GM18499 (cell line): ENCODE results near the gene CTF1.
"Not testable (repeated sequence)": the region's sequence is repeated elsewhere in the genome, so short reads cannot be mapped to it uniquely, and the experiment has no call there.

Source experiments
- ATAC-seq: cut with Tn5 transposase; IDR thresholded peaks from one replicate; pipeline ENCODE4 v1.9.1; 2021; ENCODE audit warnings: moderate number of reproducible peaks; ENCODE audit not compliant: insufficient read depth, unreplicated experiment

The CTF1 gene

DNA sequence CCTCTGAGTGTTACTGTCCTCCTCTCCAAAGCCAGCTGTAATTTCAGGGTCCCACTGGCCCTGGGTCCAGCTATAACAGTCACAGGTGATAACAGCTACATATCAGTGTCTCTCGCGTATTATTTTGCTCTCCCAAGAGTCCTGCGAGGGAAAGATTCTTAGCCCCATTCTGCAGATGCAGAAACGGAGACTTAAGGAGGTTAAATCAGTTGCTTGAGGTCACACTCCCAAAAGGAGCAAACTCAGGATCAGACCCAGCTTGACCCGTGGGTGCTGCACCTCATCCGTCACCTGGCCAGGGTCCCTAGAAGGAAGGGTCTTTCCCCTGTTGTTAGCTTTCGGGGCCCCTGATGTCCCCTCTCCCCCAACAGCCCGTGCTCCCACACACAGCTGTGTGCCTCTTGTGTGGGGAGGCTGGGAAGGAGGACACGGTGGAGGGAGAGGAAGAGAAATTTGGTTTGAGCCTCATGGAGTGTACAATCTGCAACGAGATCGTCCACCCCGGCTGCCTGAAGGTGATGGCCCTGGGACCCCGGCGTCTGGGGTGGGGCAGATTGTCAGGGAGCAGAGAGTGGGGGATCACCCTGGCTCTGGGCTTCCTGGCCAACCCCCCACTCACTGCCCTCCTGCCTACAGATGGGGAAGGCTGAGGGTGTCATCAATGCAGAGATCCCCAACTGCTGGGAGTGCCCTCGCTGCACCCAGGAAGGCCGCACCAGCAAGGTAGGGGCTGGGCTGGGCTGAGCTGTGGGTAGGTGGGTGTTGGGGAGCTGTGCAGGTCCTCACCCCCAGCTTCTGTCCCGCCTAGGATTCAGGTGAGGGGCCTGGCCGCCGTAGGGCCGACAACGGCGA, 30.7 kb downstream of the CTF1 start:
- no peak for ATAC-seq

DNA sequence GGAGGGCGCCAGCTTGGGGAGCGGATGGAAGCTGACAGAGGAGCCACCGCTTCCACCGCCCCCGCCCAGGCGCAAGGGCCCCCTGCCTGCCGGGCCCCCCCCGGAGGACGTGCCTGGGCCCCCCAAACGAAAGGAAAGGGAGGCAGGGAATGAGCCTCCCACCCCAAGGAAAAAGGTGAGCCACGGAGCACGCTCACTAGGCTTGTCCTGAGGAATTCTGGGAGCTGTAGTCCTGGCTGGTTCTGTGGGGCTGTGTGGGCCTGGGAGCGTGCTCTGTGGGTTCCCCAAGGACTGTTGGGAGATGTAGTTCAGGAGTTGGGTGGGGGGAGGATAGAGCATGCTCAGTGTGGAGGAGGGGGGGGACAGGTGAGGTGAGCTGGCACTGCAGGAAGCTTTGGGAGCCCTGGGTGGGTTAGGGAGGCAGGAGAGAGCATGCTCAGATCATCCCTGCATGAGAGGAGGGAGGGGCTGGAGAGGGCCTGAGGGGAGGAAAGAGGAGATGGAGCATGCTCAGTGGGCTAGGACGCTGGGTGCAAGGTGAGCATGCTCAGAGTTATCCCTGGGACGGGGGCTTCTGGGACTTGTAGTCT, 31.5 kb downstream of the CTF1 start:
- no peak for ATAC-seq

DNA sequence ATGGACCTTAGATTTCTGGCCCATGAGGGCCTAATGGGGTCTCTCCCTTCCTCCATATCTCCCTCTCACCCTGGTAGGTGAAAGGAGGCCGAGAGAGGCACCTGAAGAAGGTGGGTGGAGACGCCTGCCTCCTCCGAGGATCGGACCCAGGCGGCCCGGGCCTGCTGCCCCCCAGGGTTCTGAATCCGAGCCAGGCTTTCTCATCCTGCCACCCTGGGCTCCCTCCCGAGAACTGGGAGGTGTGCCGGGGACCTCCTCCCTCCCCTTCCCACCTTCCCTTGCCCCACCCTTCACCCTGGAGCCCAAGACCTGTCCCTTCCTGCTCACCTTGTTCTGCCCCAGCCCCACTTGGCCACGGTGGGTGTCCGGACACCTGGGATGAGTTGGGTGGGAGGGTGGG, 32.0 kb downstream of the CTF1 start:
- ATAC-seq = no peak

DNA sequence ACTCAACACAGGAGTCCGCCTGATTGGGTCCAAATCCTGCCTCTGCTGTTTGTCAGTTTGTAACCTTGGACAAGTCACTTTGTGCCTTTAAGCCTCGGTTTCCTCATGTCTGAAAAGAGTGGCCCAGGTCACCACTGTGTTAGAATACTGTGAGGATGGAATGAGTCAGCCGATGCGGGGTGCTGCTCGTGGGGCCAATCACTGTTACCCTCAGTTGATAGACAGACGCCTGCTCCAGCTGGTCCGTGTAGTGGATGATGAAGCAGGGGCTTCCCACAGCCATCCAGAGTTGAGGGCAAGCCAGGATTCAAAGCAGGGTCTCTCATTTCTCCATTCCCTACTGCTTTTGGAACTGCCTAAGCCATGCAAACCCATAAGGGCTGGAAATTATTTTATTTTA, 32.8 kb downstream of the CTF1 start:
- no peak for ATAC-seq

DNA sequence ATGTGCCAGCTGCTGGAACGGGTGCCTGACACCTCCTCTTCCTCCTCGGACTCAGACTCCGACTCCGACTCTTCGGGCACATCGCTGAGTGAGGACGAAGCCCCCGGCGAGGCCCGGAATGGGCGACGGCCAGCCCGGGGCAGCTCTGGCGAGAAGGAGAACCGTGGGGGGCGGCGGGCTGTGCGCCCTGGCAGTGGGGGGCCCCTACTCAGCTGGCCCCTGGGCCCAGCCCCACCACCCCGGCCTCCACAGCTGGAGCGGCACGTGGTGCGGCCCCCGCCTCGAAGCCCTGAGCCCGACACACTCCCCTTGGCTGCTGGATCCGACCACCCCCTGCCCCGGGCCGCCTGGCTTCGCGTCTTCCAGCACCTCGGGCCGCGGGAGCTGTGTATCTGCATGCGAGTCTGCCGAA, 33.8 kb downstream of the CTF1 start:
- no peak for ATAC-seq

DNA sequence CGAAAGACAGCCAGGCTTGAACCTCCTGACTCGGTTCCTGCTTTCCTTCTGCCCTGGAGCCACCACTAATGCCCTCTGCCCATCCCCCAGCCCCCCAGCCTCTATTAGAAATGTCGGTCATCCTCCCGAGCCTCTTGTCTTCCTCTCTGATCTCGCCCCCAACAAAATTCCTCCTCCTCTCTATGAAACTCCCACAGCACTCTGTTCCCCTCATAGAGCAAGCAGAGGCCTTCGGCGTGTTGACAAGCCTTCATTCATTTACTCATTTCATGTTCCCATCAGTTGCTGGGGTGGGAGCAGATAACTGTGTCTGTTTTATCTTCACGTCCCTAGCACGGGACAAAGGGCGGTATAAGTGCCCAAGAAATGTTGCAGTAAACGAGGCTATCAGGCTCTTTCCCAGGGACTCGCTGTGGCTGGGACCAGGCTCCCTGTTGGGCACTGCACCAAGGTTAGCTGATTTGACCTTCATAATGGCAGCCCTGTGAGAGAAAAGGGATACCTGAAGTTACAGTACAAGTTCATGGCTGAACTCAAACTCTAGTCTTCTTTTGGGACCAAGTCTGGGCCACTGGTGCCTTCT, 34.7 kb downstream of the CTF1 start:
- no peak for ATAC-seq

DNA sequence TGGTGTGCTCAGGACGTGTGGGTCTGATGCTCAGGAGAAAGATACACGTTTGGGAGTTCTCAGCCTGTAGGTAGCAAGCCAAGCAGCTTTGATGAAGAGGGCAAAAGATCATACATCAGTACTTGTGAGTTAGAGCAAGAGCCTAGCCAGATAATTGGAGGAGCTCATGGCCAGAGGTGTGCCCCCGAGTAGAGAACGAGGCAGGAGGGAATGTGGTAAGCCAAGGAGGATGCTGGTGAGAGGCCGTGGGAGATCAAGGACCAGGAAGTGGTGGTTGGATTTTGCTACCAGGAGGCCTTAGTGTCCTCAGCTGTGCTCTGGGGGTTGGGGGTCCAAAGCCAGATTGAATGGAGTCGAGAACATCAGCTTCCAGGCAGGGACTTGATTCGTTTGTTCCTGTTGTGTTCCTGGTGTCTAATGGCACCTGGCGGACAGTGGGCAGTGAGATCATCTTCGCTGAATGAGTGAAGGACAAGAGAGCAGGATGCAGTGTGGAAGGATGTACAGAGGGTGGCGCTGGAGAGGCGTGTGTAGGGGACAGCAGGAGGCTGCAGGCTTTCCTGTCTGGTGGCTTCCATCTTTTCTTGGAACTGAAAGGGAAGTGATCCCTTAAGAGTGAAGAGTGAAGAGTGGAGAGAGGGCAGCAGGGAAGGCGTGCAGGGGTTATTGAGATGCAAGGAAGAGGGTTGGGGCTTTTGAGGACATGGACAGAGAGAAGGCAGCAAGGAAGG, 38.6 kb downstream of the CTF1 start:
- no peak for ATAC-seq

DNA sequence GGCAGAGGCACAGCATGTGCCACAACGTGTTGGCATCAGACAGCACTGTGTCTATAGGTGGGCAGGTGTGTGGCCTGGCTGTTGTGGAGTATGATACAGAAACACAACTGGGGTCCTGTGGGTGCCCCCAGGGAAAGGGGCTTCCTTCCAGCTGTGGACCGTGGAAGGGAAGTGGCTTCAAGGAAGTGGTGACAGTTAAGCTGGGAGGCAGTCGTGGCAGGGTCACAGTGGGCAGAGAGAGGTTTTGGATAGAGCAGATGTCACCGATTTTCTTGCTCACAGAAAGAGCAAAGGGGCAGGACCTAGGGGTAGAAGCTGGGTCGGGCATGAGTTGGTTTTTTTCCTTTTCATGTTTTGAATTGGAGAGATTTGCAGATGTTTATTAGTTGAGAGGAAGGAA, 41.3 kb downstream of the CTF1 start:
- ATAC-seq = no peak

DNA sequence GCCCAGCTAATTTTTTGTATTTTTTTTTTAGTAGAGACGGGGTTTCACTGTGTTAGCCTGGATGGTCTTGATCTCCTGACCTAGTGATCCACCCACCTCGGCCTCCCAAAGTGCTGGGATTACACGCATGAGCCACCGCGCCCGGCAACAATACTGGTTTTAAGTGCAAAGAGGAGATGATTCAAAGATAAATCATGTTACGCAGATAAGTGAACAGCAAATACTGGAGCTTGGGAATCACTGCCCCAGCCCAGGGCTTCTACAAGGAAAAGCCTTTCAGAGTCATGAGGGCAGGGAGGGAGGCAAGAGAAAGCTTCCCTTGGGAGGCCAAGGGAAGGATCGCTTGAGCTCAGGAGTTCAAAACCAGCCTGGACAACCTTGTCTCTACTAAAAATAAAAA, 43.2 kb downstream of the CTF1 start:
- ATAC-seq = not testable (repeated sequence)

DNA sequence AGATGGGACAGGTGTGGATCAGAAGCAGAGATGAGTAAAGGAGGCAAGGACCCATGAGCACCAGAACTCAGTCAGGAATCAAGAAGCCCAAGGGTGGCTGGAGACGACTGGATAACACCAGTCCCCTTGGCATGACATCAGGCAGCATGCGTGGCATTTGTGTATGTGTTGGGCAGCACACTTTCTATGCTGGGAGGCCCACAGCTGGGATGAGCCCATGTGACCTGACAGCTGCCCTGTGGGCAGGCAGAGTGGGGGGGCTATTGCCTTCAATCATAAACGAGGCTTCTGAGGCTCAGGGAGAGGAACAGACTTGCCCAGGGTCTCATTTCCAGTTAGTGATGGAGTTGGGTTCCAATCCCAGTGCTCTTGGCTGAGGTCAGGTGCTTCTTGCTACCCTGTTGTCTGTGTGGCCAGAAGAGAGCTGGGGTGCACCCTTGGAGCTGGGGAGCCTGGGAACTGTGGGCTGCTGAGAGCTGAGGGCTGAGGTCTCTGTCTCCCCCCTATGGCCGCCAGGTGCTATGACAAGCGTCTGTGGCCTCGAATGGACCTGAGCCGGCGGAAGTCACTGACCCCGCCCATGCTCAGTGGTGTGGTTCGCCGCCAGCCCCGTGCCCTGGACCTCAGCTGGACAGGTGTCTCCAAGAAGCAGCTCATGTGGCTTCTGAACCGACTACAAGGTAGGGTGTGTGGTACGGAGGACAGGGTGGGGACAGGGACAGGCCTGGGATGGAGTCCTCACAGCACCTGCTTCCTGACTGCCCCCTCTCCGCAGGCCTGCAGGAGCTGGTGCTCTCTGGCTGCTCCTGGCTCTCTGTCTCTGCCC, 45.4 kb downstream of the CTF1 start:
- no peak for ATAC-seq

DNA sequence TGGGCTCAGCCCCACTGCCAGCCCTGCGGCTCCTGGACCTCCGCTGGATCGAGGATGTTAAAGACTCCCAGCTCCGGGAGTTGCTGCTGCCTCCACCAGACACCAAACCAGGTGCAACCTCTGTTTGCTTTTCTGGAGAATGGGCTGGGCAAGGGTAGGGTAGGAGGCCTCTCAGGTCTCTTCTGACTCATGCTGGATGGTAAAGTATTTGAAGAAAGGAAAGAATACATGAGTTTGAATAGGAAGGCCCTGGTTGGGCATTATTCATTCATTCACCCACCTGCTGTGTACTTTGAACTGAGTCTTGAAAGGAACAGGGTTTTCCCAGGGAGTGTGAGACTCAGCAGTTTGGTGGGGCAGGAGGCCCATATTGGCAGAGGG, 46.0 kb downstream of the CTF1 start:
- ATAC-seq = no peak

DNA sequence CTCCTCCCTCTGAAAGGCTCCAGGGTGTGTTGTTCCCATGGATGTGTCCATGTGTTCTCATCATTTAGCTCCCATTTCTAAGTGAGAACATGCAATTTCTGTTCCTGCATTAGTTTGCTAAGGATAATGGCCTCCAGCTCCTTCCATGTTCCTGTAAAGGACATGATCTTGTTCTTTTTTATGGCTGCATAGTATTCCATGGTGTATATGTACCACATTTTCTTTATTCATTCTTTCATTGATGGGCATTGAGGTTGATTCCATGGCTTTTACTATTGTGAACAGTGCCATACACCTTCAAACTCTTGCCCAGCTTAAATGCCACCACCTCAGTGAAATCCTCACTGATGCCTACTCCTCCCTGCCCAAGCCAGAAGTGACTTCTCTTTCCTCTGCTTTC, 47.9 kb downstream of the CTF1 start:
- no peak for ATAC-seq

DNA sequence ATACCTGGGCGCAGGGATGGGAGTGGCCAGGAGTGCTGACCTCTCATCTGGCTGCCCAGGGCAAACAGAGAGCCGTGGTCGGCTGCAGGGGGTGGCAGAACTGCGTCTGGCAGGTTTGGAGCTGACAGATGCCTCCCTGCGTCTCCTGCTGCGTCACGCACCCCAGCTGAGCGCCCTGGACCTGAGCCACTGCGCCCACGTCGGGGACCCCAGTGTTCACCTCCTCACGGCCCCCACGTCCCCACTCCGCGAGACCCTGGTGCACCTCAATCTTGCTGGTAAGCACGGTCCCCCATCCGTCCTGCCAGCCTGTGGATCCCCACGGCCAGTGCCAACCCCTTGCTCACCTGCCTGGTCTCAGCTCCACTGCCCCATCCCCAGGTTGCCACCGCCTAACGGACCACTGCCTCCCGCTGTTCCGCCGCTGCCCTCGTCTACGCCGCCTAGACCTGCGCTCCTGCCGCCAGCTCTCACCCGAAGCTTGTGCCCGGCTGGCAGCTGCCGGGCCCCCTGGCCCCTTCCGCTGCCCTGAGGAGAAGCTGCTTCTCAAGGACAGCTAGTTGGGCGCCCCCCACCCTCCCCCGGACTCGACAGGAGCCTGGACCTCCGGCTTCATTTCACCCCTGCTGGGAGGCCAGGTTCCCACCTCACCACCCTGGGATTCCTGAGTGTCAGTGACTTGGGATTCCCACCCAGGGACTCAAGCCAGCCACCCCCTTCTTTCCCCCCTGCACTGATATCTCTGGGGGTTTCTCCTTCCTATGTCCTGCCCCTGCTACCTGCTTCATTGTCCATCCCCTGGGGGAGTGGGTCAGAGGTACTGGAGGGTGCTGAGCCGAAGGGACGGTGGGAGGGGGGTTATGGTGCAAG, 50.5 kb downstream of the CTF1 start:
- no peak for ATAC-seq

DNA sequence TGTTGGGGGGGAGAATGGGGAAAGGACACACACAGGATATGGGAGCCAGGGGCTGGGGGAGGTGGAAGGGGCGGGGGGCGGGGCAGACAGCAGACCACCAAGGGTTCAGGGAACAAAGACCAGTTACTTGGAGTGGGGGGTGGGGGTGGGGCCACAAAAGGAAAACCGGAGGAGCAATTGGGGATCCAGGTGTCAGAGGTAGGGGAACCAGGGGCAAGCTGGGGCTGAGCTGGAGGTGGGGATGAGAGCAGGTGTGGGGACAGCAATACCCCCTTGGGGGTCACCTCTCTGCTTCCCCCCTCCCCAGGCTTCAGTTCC, 51.1 kb downstream of the CTF1 start:
- no peak for ATAC-seq

DNA sequence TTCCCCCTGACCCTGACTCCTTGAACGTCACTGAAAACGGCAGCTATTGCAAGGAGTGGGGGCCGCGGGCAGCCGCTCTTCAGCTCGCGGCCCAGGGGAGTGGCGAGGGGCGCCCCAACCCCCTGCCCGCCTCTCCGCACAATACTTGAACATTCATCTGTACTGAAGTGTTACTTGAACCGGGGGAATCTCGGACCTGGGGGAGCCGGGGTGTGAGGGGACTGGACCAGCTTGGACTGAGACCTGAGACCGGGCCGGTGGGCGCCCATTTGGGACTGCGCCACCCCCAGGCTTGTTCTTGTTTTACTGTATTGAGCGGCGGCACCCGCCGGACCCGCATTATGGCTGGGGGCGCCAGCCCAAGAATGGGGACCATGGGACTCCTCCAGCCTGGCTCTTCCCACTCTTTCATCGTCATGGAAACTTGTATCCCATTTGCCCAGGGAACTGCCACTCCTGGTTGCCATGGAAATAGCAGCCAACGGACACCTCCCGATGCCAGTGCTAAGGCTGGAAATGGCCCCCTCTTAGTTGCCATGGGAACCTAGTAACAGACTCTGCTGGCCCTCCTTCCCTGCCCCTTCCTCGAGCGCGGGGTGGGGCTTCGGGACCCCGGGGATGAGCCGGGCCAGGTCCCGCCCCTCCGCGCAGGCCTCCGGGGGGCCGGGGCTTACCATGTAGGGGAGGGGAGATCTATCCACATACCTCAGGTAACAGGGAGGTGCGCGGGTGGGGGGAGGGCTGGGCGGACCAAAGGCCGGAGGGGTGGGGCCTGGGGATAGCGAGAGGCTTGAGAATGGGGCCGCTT, 51.6 kb downstream of the CTF1 start:
- ATAC-seq = no peak

DNA sequence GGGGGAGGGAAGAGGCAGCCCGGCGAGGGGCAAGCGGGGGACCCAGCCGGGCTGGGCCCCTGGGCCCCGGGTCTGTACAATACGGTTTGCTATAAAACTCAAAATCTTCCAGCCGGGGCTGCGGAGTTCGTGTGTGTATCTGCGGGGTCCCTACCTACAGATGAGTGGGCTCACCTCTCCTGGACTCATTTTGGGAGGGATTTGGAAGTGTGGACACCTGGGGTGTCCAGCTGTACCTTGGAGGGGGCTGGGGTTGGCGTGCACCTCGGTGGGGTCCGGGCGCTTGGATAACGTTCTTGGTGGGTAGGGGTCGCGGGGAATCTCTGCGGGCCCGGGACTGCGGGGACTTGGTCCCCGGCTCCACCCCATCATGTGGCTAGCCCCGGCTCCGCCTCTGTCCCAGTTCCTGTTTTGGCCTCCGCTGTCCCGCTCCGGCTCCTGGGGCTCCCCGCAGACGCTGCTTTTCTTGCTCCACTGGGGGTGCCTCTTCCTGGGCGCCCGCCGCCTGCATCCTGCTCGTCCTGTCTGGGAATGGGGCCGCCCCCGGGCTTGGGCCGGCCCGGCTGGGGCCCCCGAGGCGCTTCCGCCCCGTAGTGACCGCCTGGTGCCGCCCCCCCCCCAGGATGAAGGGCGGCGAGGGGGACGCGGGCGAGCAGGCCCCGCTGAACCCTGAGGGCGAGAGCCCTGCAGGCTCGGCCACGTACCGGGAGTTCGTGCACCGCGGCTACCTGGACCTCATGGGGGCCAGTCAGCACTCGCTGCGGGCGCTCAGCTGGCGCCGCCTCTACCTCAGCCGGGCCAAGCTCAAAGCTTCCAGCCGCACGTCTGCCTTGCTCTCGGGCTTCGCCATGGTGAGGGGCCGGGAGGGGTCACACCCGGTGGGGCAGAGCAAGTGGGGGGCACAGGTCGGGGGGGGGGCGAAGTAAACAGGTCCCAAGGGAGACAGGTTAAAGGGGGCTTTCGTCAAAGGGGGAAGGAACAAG, 52.5 kb downstream of the CTF1 start, which contains the start of gene ORAI3:
ORAI3 (plus strand) TSS at position 402 of the 983 bp plus-strand sequence; CDS start at position 624, 222 bp downstream.
- ATAC-seq = no peak
